ENCODE data around the gene LPGAT1. TPM values are rescaled to one million over a fixed set of nuclear protein-coding genes. Genes with fewer than 3 reads are reported as not detected.
"Not testable (repeated sequence)": the region's sequence is repeated elsewhere in the genome, so short reads cannot be mapped to it uniquely, and the experiment has no call there.

LPGAT1 gene
- total RNA-seq: 70.4 TPM

GRCh38 chr1:211830328-211831142 lies at the start of gene LPGAT1:
LPGAT1 (minus strand) TSS chr1:211830763; CDS start chr1:211829296, 1,467 bp downstream.
- peak; percentile 87 for DNase-seq

- DNase-seq: no peak
Measured at GRCh38 chr1:211879475-211879874, 48.9 kb upstream of the LPGAT1 start.

- DNase-seq: peak; percentile 88
Measured at GRCh38 chr1:211876851-211877590, 46.5 kb upstream of the LPGAT1 start.

- no peak for DNase-seq
Measured at GRCh38 chr1:211875541-211875940, 45.0 kb upstream of the LPGAT1 start.

- DNase-seq: peak; percentile 36
Measured at GRCh38 chr1:211874521-211875347, 44.2 kb upstream of the LPGAT1 start.

GRCh38 chr1:211873731-211874130 lies 43.2 kb upstream of the LPGAT1 start:
- not testable (repeated sequence) for DNase-seq

GRCh38 chr1:211870156-211870555 lies 39.6 kb upstream of the LPGAT1 start:
- DNase-seq: no peak

GRCh38 chr1:211865180-211865579 lies 34.6 kb upstream of the LPGAT1 start:
- no peak for DNase-seq

- DNase-seq: no peak
Measured at GRCh38 chr1:211859405-211859804, 28.8 kb upstream of the LPGAT1 start.

GRCh38 chr1:211851174-211851573 lies 20.6 kb upstream of the LPGAT1 start:
- no peak for DNase-seq

- no peak for DNase-seq
Measured at GRCh38 chr1:211843507-211844298, 13.1 kb upstream of the LPGAT1 start.

GRCh38 chr1:211843018-211843417 lies 12.5 kb upstream of the LPGAT1 start:
- DNase-seq: no peak

- no peak for DNase-seq
Measured at GRCh38 chr1:211842518-211842917, 12.0 kb upstream of the LPGAT1 start.

- no peak for DNase-seq
Measured at GRCh38 chr1:211839106-211839505, 8.5 kb upstream of the LPGAT1 start.

- DNase-seq: no peak
Measured at GRCh38 chr1:211833174-211833820, 2.7 kb upstream of the LPGAT1 start.

- DNase-seq: no peak
Measured at GRCh38 chr1:211832661-211833060, 2.1 kb upstream of the LPGAT1 start.

GRCh38 chr1:211831558-211832323 lies 1.2 kb upstream of the LPGAT1 start:
- DNase-seq: no peak

- DNase-seq: no peak
Measured at GRCh38 chr1:211830055-211830327, 572 bp downstream of the LPGAT1 start.

- peak; percentile 24 for DNase-seq
Measured at GRCh38 chr1:211829343-211830054, 1.1 kb downstream of the LPGAT1 start.
